Effector CD4-positive, alpha-beta T cell (primary cell): ENCODE measurements around the gene RNF11.

Experiments used
- DNase-seq: peaks from one replicate; pipeline ENCODE4 v3.0.0-alpha.2; 2020

RNF11 gene

GRCh38 chr1:51297401-51298321 lies 61.6 kb downstream of the RNF11 start:
- DNase-seq, result no peak

GRCh38 chr1:51298322-51298705 lies 62.2 kb downstream of the RNF11 start:
- DNase-seq, result no peak

- no peak for DNase-seq
Observed at GRCh38 chr1:51299185-51299885, 63.3 kb downstream of the RNF11 start.

GRCh38 chr1:51299981-51300670 lies 64.1 kb downstream of the RNF11 start:
- no peak for DNase-seq

- DNase-seq, result no peak
Observed at GRCh38 chr1:51301152-51301843, 65.2 kb downstream of the RNF11 start.

- no peak for DNase-seq
Observed at GRCh38 chr1:51301844-51302162, 65.7 kb downstream of the RNF11 start.

GRCh38 chr1:51302270-51302669 lies 66.2 kb downstream of the RNF11 start:
- DNase-seq, result no peak

- no peak for DNase-seq
Observed at GRCh38 chr1:51302746-51303145, 66.7 kb downstream of the RNF11 start.

- no peak for DNase-seq
Observed at GRCh38 chr1:51303315-51303714, 67.2 kb downstream of the RNF11 start.

GRCh38 chr1:51303751-51304251 lies 67.7 kb downstream of the RNF11 start:
- no peak for DNase-seq

- no peak for DNase-seq
Observed at GRCh38 chr1:51304360-51304759, 68.3 kb downstream of the RNF11 start.

GRCh38 chr1:51305371-51305823 lies 69.3 kb downstream of the RNF11 start:
- no peak for DNase-seq

GRCh38 chr1:51306950-51307349 lies 70.9 kb downstream of the RNF11 start:
- no peak for DNase-seq

GRCh38 chr1:51308636-51309035 lies 72.6 kb downstream of the RNF11 start:
- DNase-seq, result no peak

- DNase-seq, result no peak
Observed at GRCh38 chr1:51309291-51309690, 73.2 kb downstream of the RNF11 start.

GRCh38 chr1:51310871-51311613 lies 75.0 kb downstream of the RNF11 start:
- DNase-seq, result no peak

GRCh38 chr1:51311826-51312225 lies 75.8 kb downstream of the RNF11 start:
- no peak for DNase-seq

GRCh38 chr1:51312718-51313117 lies 76.6 kb downstream of the RNF11 start:
- no peak for DNase-seq

- DNase-seq, result no peak
Observed at GRCh38 chr1:51313268-51313852, 77.3 kb downstream of the RNF11 start.

GRCh38 chr1:51313961-51314777 lies 78.1 kb downstream of the RNF11 start:
- no peak for DNase-seq

- DNase-seq, result no peak
Observed at GRCh38 chr1:51314974-51315373, 78.9 kb downstream of the RNF11 start.
